Neural progenitor cell (in vitro differentiated cells): ENCODE measurements around the gene LRBA. TPM values are rescaled to one million over a fixed set of nuclear protein-coding genes. Genes with fewer than 3 reads are reported as not detected.

Experiments used
- DNase-seq: peaks from one replicate; pipeline ENCODE4 v3.0.0-alpha.2; 2016; ENCODE audit warnings: low spot score
- H2AFZ ChIP-seq: fragments of 200-600 bp; sonication (generic); replicated peaks from 2 replicates; pipeline ENCODE4 v1.6.1; 2016; ENCODE audit warnings: antibody characterized with exemption
- H3F3A ChIP-seq: fragments of 200-600 bp; sonication (generic); 2 replicates; pipeline ENCODE4 v1.6.1; 2016; ENCODE audit warnings: antibody characterized with exemption, low read depth
- H3K27ac ChIP-seq: fragments of 200-600 bp; sonication (generic); 2 replicates; pipeline ENCODE4 v1.5.1; 2016; ENCODE audit warnings: mild to moderate bottlenecking
- H3K27me3 ChIP-seq: fragments of 200-600 bp; sonication (generic); 2 replicates; pipeline ENCODE4 v1.6.1; 2016; ENCODE audit warnings: mild to moderate bottlenecking, moderate library complexity
- H3K36me3 ChIP-seq: fragments of 200-600 bp; sonication (generic); 2 replicates; pipeline ENCODE4 v1.5.1; 2016
- H3K4me1 ChIP-seq: fragments of 200-600 bp; sonication (generic); 2 replicates; pipeline ENCODE4 v1.6.1; 2016; ENCODE audit warnings: mixed run types
- H3K4me2 ChIP-seq: fragments of 200-600 bp; sonication (generic); 2 replicates; pipeline ENCODE4 v1.6.1; 2016
- H3K4me3 ChIP-seq: fragments of 200-600 bp; sonication (generic); 2 replicates; pipeline ENCODE4 v1.5.1; 2016
- H3K79me2 ChIP-seq: fragments of 200-600 bp; sonication (generic); 2 replicates; pipeline ENCODE4 v1.6.1; 2016; ENCODE audit warnings: low read depth
- H3K9ac ChIP-seq: fragments of 200-600 bp; sonication (generic); 2 replicates; pipeline ENCODE4 v1.6.1; 2016
- H3K9me3 ChIP-seq: fragments of 200-600 bp; sonication (generic); 2 replicates; pipeline ENCODE4 v1.5.1; 2016; ENCODE audit warnings: low read depth
- H4K20me1 ChIP-seq: fragments of 200-600 bp; sonication (generic); 2 replicates; pipeline ENCODE4 v1.6.1; 2016; ENCODE audit warnings: low read depth
- H3K27ac Mint-ChIP-seq: 3 replicates; pipeline ENCODE4 v1.8.0; 2021; ENCODE audit warnings: mixed read lengths
- H3K27me3 Mint-ChIP-seq: 2 replicates; pipeline ENCODE4 v1.8.0; 2022; ENCODE audit warnings: low read depth, mild to moderate bottlenecking, inconsistent platforms, moderate library complexity, mixed read lengths; ENCODE audit not compliant: insufficient read depth
- H3K36me3 Mint-ChIP-seq: 3 replicates; pipeline ENCODE4 v1.8.0; 2021; ENCODE audit warnings: mixed read lengths
- H3K4me1 Mint-ChIP-seq: 3 replicates; pipeline ENCODE4 v1.8.0; 2021; ENCODE audit warnings: mixed read lengths
- H3K4me3 Mint-ChIP-seq: 3 replicates; pipeline ENCODE4 v1.8.0; 2021; ENCODE audit warnings: mild to moderate bottlenecking, moderate library complexity, mixed read lengths
- H3K9me3 Mint-ChIP-seq: 3 replicates; pipeline ENCODE4 v1.8.0; 2020; ENCODE audit warnings: mixed read lengths
- EZH2 ChIP-seq: fragments of 200-600 bp; sonication (generic); IDR thresholded peaks from 2 replicates; pipeline ENCODE4 v1.6.1; 2017; ENCODE audit warnings: antibody characterized with exemption, mild to moderate bottlenecking, moderate library complexity
- EZH2phosphoT487 ChIP-seq: fragments of 200-600 bp; sonication (generic); IDR thresholded peaks from 2 replicates; pipeline ENCODE4 v1.6.1; 2017; ENCODE audit warnings: antibody characterized with exemption
- total RNA-seq: library from RNA; depleted of rRNA; stranded (reverse); fragments of >200 nt; gene quantifications from 2 replicates; pipeline ENCODE4 v1.2.3, GENCODE V29; 2015; ENCODE audit warnings: low replicate concordance
- TF ChIP-seq, protein P1 (sequence below): fragments of 200-600 bp; sonication (generic); IDR thresholded peaks from 2 replicates; pipeline ENCODE4 v1.5.1; 2017; ENCODE audit warnings: antibody characterized with exemption, mild to moderate bottlenecking

Gene LRBA
- total RNA-seq, 1 donor from 2014 or later: 111 TPM

- Mint-ChIP-seq H3K4me3 (no peak overlapping the region), H3K27ac (no peak overlapping the region), H3K27me3 (no peaks in the 10 kb centered on the region), H3K36me3 (no peaks in the 10 kb centered on the region), H3K9me3 (no peaks in the 10 kb centered on the region), H3K4me1 (peaks cover 2% of the 10 kb centered on the region)
- Histone ChIP-seq H3K4me3 (no peak overlapping the region), H3K36me3 (no peaks in the 10 kb centered on the region), H3K79me2 (peaks cover 80% of the 10 kb centered on the region), H3K9me3 (no peaks in the 10 kb centered on the region), H3F3A (peaks cover 10% of the 10 kb centered on the region), H2AFZ (no peak overlapping the region), H3K27me3 (no peaks in the 10 kb centered on the region), H4K20me1 (no peaks in the 10 kb centered on the region), H3K27ac (peak overlapping the region; percentile 31), H3K9ac (no peak overlapping the region), H3K4me2 (no peak overlapping the region), H3K4me1 (peaks cover 13% of the 10 kb centered on the region)
- DNase-seq: peak; percentile 2
- no peak for TF ChIP-seq EZH2
- no peak for TF ChIP-seq EZH2phosphoT487
- TF ChIP-seq, protein P1, sequence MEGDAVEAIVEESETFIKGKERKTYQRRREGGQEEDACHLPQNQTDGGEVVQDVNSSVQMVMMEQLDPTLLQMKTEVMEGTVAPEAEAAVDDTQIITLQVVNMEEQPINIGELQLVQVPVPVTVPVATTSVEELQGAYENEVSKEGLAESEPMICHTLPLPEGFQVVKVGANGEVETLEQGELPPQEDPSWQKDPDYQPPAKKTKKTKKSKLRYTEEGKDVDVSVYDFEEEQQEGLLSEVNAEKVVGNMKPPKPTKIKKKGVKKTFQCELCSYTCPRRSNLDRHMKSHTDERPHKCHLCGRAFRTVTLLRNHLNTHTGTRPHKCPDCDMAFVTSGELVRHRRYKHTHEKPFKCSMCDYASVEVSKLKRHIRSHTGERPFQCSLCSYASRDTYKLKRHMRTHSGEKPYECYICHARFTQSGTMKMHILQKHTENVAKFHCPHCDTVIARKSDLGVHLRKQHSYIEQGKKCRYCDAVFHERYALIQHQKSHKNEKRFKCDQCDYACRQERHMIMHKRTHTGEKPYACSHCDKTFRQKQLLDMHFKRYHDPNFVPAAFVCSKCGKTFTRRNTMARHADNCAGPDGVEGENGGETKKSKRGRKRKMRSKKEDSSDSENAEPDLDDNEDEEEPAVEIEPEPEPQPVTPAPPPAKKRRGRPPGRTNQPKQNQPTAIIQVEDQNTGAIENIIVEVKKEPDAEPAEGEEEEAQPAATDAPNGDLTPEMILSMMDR: no peak
Observed at GRCh38 chr4:150943818-150944217, 71.3 kb downstream of the LRBA start.

DNA sequence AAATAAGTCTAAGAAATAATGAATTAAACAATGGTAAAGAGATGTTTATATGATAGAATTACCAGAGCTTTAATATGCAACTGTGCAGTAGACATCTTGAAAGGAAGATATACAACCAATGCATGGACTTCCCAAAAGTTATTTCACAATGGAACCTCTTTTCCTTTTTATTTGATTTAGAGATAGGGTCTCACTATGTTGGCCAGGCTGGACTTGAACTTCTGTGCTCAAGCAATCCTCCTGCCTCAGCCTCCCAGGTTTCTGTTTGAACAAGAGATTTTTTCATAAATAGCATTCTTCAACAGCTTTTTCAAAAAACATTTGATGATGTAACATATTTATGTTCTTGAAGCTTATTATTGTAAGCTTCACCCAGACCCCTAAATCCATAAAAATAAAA is 72.0 kb downstream of the LRBA start:
- Histone ChIP-seq H3K9ac (no peak overlapping the region), H3K36me3 (no peaks in the 10 kb centered on the region), H3F3A (peaks cover 13% of the 10 kb centered on the region), H3K4me1 (peaks cover 19% of the 10 kb centered on the region), H3K4me2 (no peak overlapping the region), H3K27me3 (no peaks in the 10 kb centered on the region), H2AFZ (no peak overlapping the region), H3K27ac (no peak overlapping the region), H4K20me1 (no peaks in the 10 kb centered on the region), H3K4me3 (no peak overlapping the region), H3K79me2 (peaks cover 79% of the 10 kb centered on the region), H3K9me3 (no peaks in the 10 kb centered on the region)
- Mint-ChIP-seq H3K4me3 (no peak overlapping the region), H3K9me3 (no peaks in the 10 kb centered on the region), H3K27me3 (no peaks in the 10 kb centered on the region), H3K36me3 (no peaks in the 10 kb centered on the region), H3K4me1 (peaks cover 8% of the 10 kb centered on the region), H3K27ac (no peak overlapping the region)
- TF ChIP-seq, protein P1: no peak
- TF ChIP-seq EZH2 (no peak), EZH2phosphoT487 (no peak)
- DNase-seq: no peak

DNA sequence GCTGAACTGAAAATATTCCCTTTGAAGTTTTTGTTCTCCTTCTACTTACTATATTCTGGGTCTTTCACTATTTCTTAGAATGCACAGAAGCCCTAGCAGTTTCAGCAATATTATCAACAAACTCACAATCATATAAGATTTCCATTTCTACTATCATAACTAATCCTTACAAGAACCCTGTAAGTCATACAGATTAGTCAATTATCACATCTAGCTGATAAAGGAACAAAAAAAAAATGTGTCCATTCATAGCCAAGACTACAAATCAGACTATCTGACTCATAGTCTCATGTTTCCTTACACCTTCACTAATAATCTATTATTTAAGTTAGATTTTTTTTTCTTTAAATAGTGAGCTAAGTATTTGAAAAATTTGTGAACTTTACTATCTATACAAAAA is 72.5 kb downstream of the LRBA start:
- Mint-ChIP-seq H3K4me1 (peaks cover 12% of the 10 kb centered on the region), H3K36me3 (no peaks in the 10 kb centered on the region), H3K4me3 (no peak overlapping the region), H3K27me3 (no peaks in the 10 kb centered on the region), H3K27ac (no peak overlapping the region), H3K9me3 (no peaks in the 10 kb centered on the region)
- Histone ChIP-seq H3F3A (peaks cover 13% of the 10 kb centered on the region), H3K27ac (no peak overlapping the region), H3K27me3 (no peaks in the 10 kb centered on the region), H3K4me2 (no peak overlapping the region), H3K36me3 (no peaks in the 10 kb centered on the region), H3K4me1 (peaks cover 24% of the 10 kb centered on the region), H2AFZ (no peak overlapping the region), H3K79me2 (peaks cover 79% of the 10 kb centered on the region), H3K9me3 (no peaks in the 10 kb centered on the region), H3K4me3 (no peak overlapping the region), H4K20me1 (no peaks in the 10 kb centered on the region), H3K9ac (no peak overlapping the region)
- no peak for TF ChIP-seq EZH2
- TF ChIP-seq, protein P1: no peak
- TF ChIP-seq EZH2phosphoT487: no peak
- no peak for DNase-seq
